ENCODE results near the gene CEP41.

DNA sequence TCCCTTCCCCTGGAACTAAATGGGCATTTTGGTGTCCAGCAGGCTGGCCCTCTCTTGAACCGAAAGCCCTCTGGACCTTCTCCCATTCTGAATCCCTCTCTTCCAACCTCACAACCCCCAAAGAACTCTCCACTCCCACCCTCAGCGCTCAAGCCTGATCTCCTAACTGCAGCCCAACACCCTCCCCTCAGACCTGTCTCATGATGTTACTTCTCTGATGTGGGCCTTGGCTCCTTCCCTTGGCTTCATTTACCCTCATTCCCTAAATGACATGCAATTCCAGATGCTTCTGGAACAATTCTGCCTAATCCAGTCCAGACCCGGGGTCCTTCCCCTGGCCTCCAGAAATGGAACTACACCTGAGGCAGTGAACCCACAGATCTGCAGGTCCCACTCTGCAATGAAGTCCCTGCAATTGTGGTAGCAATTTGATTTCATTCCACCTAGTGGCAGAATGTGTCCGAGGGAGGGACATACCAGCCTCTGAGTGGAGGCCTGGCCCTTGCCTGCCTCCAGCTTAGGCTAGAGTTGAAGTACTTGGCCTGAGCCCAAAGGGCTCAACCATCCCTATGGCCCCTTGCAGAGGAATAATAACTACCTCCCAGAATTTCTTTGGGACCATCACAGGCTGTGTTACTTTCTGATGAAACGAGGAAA lies 4.1 kb upstream of the CEP41 start:
- TF ChIP-seq, protein P1, sequence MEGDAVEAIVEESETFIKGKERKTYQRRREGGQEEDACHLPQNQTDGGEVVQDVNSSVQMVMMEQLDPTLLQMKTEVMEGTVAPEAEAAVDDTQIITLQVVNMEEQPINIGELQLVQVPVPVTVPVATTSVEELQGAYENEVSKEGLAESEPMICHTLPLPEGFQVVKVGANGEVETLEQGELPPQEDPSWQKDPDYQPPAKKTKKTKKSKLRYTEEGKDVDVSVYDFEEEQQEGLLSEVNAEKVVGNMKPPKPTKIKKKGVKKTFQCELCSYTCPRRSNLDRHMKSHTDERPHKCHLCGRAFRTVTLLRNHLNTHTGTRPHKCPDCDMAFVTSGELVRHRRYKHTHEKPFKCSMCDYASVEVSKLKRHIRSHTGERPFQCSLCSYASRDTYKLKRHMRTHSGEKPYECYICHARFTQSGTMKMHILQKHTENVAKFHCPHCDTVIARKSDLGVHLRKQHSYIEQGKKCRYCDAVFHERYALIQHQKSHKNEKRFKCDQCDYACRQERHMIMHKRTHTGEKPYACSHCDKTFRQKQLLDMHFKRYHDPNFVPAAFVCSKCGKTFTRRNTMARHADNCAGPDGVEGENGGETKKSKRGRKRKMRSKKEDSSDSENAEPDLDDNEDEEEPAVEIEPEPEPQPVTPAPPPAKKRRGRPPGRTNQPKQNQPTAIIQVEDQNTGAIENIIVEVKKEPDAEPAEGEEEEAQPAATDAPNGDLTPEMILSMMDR (IDR thresholded peaks at IDR 0.05 in 4 of 5, conservative IDR thresholded peaks at IDR 0.05 in 1 of 5), result no peak
- no peak for TF ChIP-seq POLR2A (IDR thresholded peaks at IDR 0.05)

Data from gastrocnemius medialis (tissue), 4 donors.